HepG2 (cell line): ENCODE measurements around the gene CALR. TPM values are rescaled to one million over a fixed set of nuclear protein-coding genes. Genes with fewer than 3 reads are reported as not detected.

ENCODE experiments used
- HOXA9 ChIP-seq: sonication (generic); formaldehyde crosslinking; IDR thresholded peaks from 2 replicates; pipeline ENCODE4 v1.8.1; 2022; ENCODE audit warnings: missing genetic modification reagents, mild to moderate bottlenecking, moderate library complexity, borderline replicate concordance
- KDM4B ChIP-seq: sonication (generic); formaldehyde crosslinking; IDR thresholded peaks from 2 replicates; pipeline ENCODE4 v1.4.0; 2020; ENCODE audit warnings: missing genetic modification reagents
- NR2F6 ChIP-seq, 2 experiments: IDR thresholded peaks; 2 replicates each; pipeline ENCODE4 v1.6.1; 2016; ENCODE audit warnings: antibody characterized with exemption in 1 of 2, mild to moderate bottlenecking in 1 of 2
- PBX2 ChIP-seq: IDR thresholded peaks from 2 replicates; pipeline ENCODE4 v1.6.1; 2016; ENCODE audit warnings: control low read depth
- PTBP1 ChIP-seq: fragments of 200-400 bp; formaldehyde crosslinking; IDR thresholded peaks from 2 replicates; pipeline ENCODE4 v1.6.1; 2018; ENCODE audit warnings: low read length, low read depth; ENCODE audit not compliant: poor library complexity, severe bottlenecking
- RBAK ChIP-seq: sonication (generic); formaldehyde crosslinking; IDR thresholded peaks from 2 replicates; pipeline ENCODE4 v1.5.1; 2020; ENCODE audit warnings: mild to moderate bottlenecking, missing genetic modification reagents
- RCOR2 ChIP-seq: IDR thresholded peaks from 2 replicates; pipeline ENCODE4 v1.6.1; 2016; ENCODE audit warnings: missing biosample characterization, missing genetic modification reagents
- SIX4 ChIP-seq: sonication (generic); formaldehyde crosslinking; IDR thresholded peaks from 2 replicates; pipeline ENCODE4 v1.4.0; 2020; ENCODE audit warnings: missing genetic modification reagents
- SP1 ChIP-seq, 2 experiments: fragments of 450-650 bp in 1 of 2; sonication (generic) in 1 of 2; formaldehyde crosslinking in 1 of 2; IDR thresholded peaks; 2 replicates each; pipeline versions ENCODE4 v1.4.0 to v1.6.1; 2016 to 2020; ENCODE audit warnings: missing genetic modification reagents in 1 of 2
- THAP11 ChIP-seq: IDR thresholded peaks from 2 replicates; pipeline ENCODE4 v1.6.1; 2016; ENCODE audit warnings: missing biosample characterization, missing genetic modification reagents
- THRA ChIP-seq: sonication (generic); formaldehyde crosslinking; IDR thresholded peaks from 2 replicates; pipeline ENCODE4 v1.4.0; 2020; ENCODE audit warnings: missing genetic modification reagents, borderline replicate concordance
- XRCC5 ChIP-seq: fragments of 200-400 bp; formaldehyde crosslinking; optimal IDR thresholded peaks from 2 replicates; pipeline ENCODE3; 2017; ENCODE audit warnings: mild to moderate bottlenecking, low read length
- ZBTB3 ChIP-seq: sonication (generic); formaldehyde crosslinking; IDR thresholded peaks from 2 replicates; pipeline ENCODE4 v1.4.0; 2020; ENCODE audit warnings: low read depth, mild to moderate bottlenecking, moderate library complexity, missing genetic modification reagents, borderline replicate concordance
- ZBTB39 ChIP-seq: sonication (generic); formaldehyde crosslinking; IDR thresholded peaks from 2 replicates; pipeline ENCODE4 v1.5.0; 2020; ENCODE audit warnings: missing genetic modification reagents
- ZKSCAN8 ChIP-seq: IDR thresholded peaks from 2 replicates; pipeline ENCODE4 v1.6.1; 2016; ENCODE audit warnings: borderline replicate concordance, missing genetic modification reagents, missing compliant biosample characterization
- ZMYM3 ChIP-seq: sonication (generic); formaldehyde crosslinking; IDR thresholded peaks from 2 replicates; pipeline ENCODE4 v1.5.1; 2020; ENCODE audit warnings: mild to moderate bottlenecking, missing genetic modification reagents
- ZNF124 ChIP-seq: sonication (generic); formaldehyde crosslinking; IDR thresholded peaks from 2 replicates; pipeline ENCODE4 v1.4.0; 2020; ENCODE audit warnings: missing genetic modification reagents
- ZNF143 ChIP-seq: sonication (generic); formaldehyde crosslinking; IDR thresholded peaks from 2 replicates; pipeline ENCODE4 v1.4.0; 2020; ENCODE audit warnings: missing genetic modification reagents
- ZNF232 ChIP-seq: sonication (generic); formaldehyde crosslinking; IDR thresholded peaks from 2 replicates; pipeline ENCODE4 v1.4.0; 2020; ENCODE audit warnings: missing genetic modification reagents, borderline replicate concordance
- ZNF510 ChIP-seq: sonication (generic); formaldehyde crosslinking; IDR thresholded peaks from 2 replicates; pipeline ENCODE4 v1.4.0; 2020; ENCODE audit warnings: low read depth, mild to moderate bottlenecking, missing genetic modification reagents
- ZNF512 ChIP-seq: sonication (generic); formaldehyde crosslinking; IDR thresholded peaks from 2 replicates; pipeline ENCODE4 v1.4.0; 2020; ENCODE audit warnings: mild to moderate bottlenecking, missing genetic modification reagents
- ZNF543 ChIP-seq: sonication (generic); formaldehyde crosslinking; IDR thresholded peaks from 2 replicates; pipeline ENCODE4 v1.4.0; 2020; ENCODE audit warnings: mild to moderate bottlenecking, missing genetic modification reagents
- ZNF607 ChIP-seq: sonication (generic); formaldehyde crosslinking; IDR thresholded peaks from 2 replicates; pipeline ENCODE4 v1.5.1; 2020; ENCODE audit warnings: missing genetic modification reagents, mild to moderate bottlenecking, borderline replicate concordance
- ZNF777 ChIP-seq: sonication (generic); formaldehyde crosslinking; IDR thresholded peaks from 2 replicates; pipeline ENCODE4 v1.4.0; 2020; ENCODE audit warnings: missing genetic modification reagents
- ZNF788 ChIP-seq: sonication (generic); formaldehyde crosslinking; IDR thresholded peaks from 2 replicates; pipeline ENCODE4 v1.5.0; 2020; ENCODE audit warnings: mild to moderate bottlenecking, missing genetic modification reagents, borderline replicate concordance
- polyA plus RNA-seq, 8 experiments: library from polyadenylated mRNA; depleted of rRNA in 3 of 8; stranded (reverse) in 7 of 8; unstranded in 1 of 8; fragments of >200 nt; fragmentation: Illumina TruSeq in 4 of 8; extraction: Trizol in 4 of 8; gene quantifications; 2 replicates each; pipeline versions ENCODE4 v1.2.1 to v1.2.3, GENCODE V29; 2011 to 2016; ENCODE audit warnings: low read depth in 4 of 8, missing spikeins in 1 of 8, mixed read lengths in 1 of 8; ENCODE audit not compliant: insufficient read depth in 1 of 8
- total RNA-seq, 5 experiments: library from RNA; depleted of rRNA; stranded (reverse); fragments of >200 nt; fragmentation: Illumina TruSeq; extraction: Trizol; gene quantifications; 2 replicates each; pipeline ENCODE4 v1.2.3, GENCODE V29; 2016; ENCODE audit warnings: low read depth in 1 of 5

The CALR gene
- total and polyA plus RNA-seq, 2 of the 13 experiments (the other 11 are each of a cell fraction or from before 2014, with no cell fraction given), result 898 to 934 TPM

- TF ChIP-seq ZNF512, result no peak
- TF ChIP-seq ZNF777, result no peak
- no peak for TF ChIP-seq RCOR2
- TF ChIP-seq ZNF543 (CRISPR knock-in tag), result peak; percentile 56
- TF ChIP-seq ZNF232 (CRISPR knock-in tag), result no peak
- no peak; the same call in 1 of the 2 replicates for TF ChIP-seq THRA (CRISPR knock-in tag)
- no peak for TF ChIP-seq PTBP1
- TF ChIP-seq ZMYM3 (CRISPR knock-in tag), result no peak
- TF ChIP-seq NR2F6 (IDR thresholded peaks at IDR 0.05), result peak; percentile 31; the same call in 1 of the 2 replicates
- TF ChIP-seq NR2F6 (CRISPR knock-in tag; IDR thresholded peaks at IDR 0.05), result no peak; the same call in 1 of the 2 replicates
- no peak for TF ChIP-seq ZNF510 (CRISPR knock-in tag)
- no peak for TF ChIP-seq SP1 (IDR thresholded peaks at IDR 0.05)
- TF ChIP-seq SP1 (CRISPR knock-in tag; IDR thresholded peaks at IDR 0.05), result peak; percentile 94
- no peak for TF ChIP-seq PBX2 (CRISPR knock-in tag)
- TF ChIP-seq HOXA9 (CRISPR knock-in tag), result no peak
- TF ChIP-seq KDM4B (CRISPR knock-in tag), result no peak
- peak; percentile 85 for TF ChIP-seq THAP11 (CRISPR knock-in tag)
- TF ChIP-seq RBAK (CRISPR knock-in tag), result no peak
- peak; percentile 80 for TF ChIP-seq XRCC5
- no peak for TF ChIP-seq ZNF143 (CRISPR knock-in tag)
- no peak for TF ChIP-seq ZKSCAN8 (CRISPR knock-in tag)
- TF ChIP-seq ZNF607, result no peak; the same call in 1 of the 2 replicates
- no peak for TF ChIP-seq ZBTB39
- no peak for TF ChIP-seq ZNF124 (CRISPR knock-in tag)
- TF ChIP-seq SIX4 (CRISPR knock-in tag), result 0 out of 2 replicates have a peak, but pooled peaks have one; percentile 10
- peak; percentile 97 for TF ChIP-seq ZBTB3 (CRISPR knock-in tag)
- peak; percentile 66; the same call in 1 of the 2 replicates for TF ChIP-seq ZNF788 (CRISPR knock-in tag)
These were observed 47.4 kb upstream of the CALR start, which contains the start of gene GCDH (continued) for GRCh38 chr19:12890787-12891552.
